ENCODE data around the gene MPDU1. TPM values are rescaled to one million over a fixed set of nuclear protein-coding genes. Genes with fewer than 3 reads are reported as not detected.
"Not testable (repeated sequence)": the region's sequence is repeated elsewhere in the genome, so short reads cannot be mapped to it uniquely, and the experiment has no call there.

Gene MPDU1
- total RNA-seq, 2 experiments from 2014 or later, result 50.9 to 51.4 TPM

DNA sequence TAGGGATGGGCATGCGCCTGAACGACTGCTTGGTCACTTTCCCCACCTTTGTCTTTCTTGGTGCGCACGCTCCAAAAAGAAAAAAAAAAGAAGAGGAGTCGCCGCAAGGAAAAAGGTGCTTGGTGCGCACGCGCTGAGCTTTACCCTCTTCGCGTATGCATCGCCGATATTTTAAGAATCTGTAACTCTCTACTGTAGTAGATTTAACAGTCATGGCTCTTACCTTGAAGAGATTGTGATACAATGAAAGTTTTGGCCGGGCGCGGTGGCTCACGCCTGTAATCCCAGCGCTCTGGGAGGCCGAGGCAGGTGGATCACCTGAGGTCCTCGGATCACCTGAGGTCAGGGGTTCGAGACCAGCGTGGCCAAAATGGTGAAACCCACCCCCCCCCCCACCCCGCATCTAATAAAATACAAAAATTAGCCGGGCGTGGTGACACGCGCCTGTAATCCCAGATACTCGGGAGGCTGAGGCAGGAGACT lies 31.7 kb downstream of the MPDU1 start:
- CTCF ChIA-PET, result interaction anchor here (0.8 to 1.4 kb wide), 12 partner anchors 9 to 291 kb away, joined by 3 to 13 read pairs (median 4); partner anchors contain the start of genes MPDU1, SAT2, SOX15 and TP53
- ATAC-seq, result no peak
- DNase-seq, result no peak
- no peaks in the 10 kb centered on the region for H3K9me3 Mint-ChIP-seq
- TF ChIP-seq, protein P1, sequence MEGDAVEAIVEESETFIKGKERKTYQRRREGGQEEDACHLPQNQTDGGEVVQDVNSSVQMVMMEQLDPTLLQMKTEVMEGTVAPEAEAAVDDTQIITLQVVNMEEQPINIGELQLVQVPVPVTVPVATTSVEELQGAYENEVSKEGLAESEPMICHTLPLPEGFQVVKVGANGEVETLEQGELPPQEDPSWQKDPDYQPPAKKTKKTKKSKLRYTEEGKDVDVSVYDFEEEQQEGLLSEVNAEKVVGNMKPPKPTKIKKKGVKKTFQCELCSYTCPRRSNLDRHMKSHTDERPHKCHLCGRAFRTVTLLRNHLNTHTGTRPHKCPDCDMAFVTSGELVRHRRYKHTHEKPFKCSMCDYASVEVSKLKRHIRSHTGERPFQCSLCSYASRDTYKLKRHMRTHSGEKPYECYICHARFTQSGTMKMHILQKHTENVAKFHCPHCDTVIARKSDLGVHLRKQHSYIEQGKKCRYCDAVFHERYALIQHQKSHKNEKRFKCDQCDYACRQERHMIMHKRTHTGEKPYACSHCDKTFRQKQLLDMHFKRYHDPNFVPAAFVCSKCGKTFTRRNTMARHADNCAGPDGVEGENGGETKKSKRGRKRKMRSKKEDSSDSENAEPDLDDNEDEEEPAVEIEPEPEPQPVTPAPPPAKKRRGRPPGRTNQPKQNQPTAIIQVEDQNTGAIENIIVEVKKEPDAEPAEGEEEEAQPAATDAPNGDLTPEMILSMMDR (IDR thresholded peaks at IDR 0.05), result no peak
- intact Hi-C loops (cut with micrococcal nuclease), result no loop called here
- POLR2A ChIA-PET, result interaction anchor here (0.7 to 2.9 kb wide), 9 partner anchors 12 to 231 kb away, joined by 3 to 23 read pairs (median 6); partner anchors contain the start of genes CD68, MPDU1, SAT2 and TP53
- H3K4me3 Mint-ChIP-seq, result peak overlapping the region; percentile 90
- H3K36me3 Mint-ChIP-seq (ENCODE audit: low read depth), result peaks cover 7% of the 10 kb centered on the region
- peaks cover 28% of the 10 kb centered on the region for H3K4me1 Mint-ChIP-seq (ENCODE audit: low read depth)
- H3K27me3 Mint-ChIP-seq, result no peaks in the 10 kb centered on the region
- peak overlapping the region; percentile 89 for H3K27ac Mint-ChIP-seq

DNA sequence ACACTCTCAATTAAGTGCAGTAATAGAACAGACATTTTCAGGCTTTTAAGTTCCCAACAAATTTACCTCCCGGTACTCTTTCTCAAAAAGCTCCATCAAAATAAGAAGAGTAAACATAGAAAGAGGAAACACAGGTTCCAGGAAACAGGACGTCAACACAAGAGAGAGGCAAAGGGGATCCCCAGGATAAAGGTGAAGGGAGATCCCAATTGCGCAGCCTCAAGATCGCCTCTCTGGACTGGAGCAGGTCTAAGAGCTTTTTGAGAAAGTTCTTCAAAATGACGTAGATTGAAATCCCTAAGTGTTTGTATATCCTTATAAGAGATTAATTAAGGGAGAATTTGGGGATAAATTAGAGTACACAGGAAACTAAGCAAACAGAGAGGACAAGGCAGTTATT lies 35.0 kb downstream of the MPDU1 start:
- Mint-ChIP-seq H3K27me3 (no peaks in the 10 kb centered on the region), H3K9me3 (no peaks in the 10 kb centered on the region), H3K4me3 (no peak overlapping the region), H3K4me1 (ENCODE audit: low read depth) (peaks cover 2% of the 10 kb centered on the region), H3K27ac (no peak overlapping the region), H3K36me3 (ENCODE audit: low read depth) (peaks cover 2% of the 10 kb centered on the region)
- intact Hi-C loops (cut with micrococcal nuclease), result no loop called here
- CTCF ChIA-PET, result interaction anchor here (0.8 to 1.3 kb wide), 3 partner anchors 9 to 14 kb away, joined by 3 to 5 read pairs (median 3); partner anchors contain the start of gene SAT2
- TF ChIP-seq, protein P1 (IDR thresholded peaks at IDR 0.05), result no peak
- DNase-seq (no peak), ATAC-seq (no peak)
- POLR2A ChIA-PET, result interaction anchor here (0.9 to 3.1 kb wide), 2 partner anchors 8 to 69 kb away, joined by 4 to 10 read pairs; partner anchors contain the start of genes TP53 and WRAP53

DNA sequence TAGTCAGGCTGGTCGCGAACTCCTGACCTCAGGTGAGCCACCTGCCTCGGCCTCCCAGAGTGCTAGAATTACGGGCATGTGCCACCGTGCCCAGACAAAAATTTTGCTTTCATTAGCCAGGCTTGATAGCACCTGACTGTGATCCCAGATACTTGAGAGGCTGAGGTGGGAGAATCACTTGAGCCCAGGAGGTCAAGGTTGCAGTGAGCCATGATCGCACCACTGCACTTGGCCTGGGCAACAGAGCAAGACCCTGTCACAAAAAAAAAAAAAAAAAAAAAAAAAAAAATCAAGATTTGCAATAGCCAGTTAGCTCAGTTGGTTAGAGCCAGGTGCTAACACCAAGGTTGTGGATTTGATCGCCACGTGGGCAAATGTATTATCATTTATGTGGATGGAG lies 37.2 kb downstream of the MPDU1 start:
- Mint-ChIP-seq H3K4me1 (ENCODE audit: low read depth) (no peaks in the 10 kb centered on the region), H3K27ac (no peak overlapping the region), H3K27me3 (no peaks in the 10 kb centered on the region), H3K9me3 (no peaks in the 10 kb centered on the region), H3K4me3 (no peak overlapping the region), H3K36me3 (ENCODE audit: low read depth) (no peaks in the 10 kb centered on the region)
- ChIA-PET POLR2A (interaction anchor here (1.0 to 3.1 kb wide), 2 partner anchors 67 to 627 kb away, joined by 3 to 10 read pairs; partner anchors contain the start of genes CTC1, TP53 and WRAP53), CTCF (interaction anchor here (0.6 to 1.8 kb wide), 2 partner anchors 52 to 67 kb away, joined by 3 to 6 read pairs; partner anchors contain the start of gene WRAP53)
- ATAC-seq (no peak), DNase-seq (no peak)
- intact Hi-C loops (cut with micrococcal nuclease), result no loop called here
- TF ChIP-seq, protein P1 (IDR thresholded peaks at IDR 0.05), result no peak

DNA sequence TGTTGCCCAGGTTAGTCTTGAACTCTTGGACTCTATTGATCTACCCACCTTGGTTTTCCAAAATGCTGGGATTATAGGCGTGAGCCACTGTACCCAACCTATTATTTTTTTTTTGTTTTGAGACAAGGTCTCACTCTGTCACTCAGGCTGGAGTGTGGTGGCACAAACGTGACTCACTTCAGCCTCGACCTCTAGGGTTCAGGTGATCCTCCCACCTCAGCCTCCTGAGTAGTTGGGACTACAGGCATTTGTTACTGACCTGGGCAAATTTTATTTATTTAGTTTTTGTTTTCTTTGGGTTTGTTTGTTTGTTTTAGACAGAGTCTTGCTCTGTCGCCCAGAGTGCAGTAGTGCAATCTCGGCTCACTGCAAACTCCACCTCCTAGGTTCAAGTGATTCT lies 40.0 kb downstream of the MPDU1 start:
- ChIA-PET POLR2A (no interaction called here), CTCF (no interaction called here)
- DNase-seq, result no peak
- intact Hi-C loops (cut with micrococcal nuclease), result no loop called here
- TF ChIP-seq, protein P1 (IDR thresholded peaks at IDR 0.05), result no peak
- no peaks in the 10 kb centered on the region for H3K27me3 Mint-ChIP-seq
- no peak overlapping the region for H3K4me3 Mint-ChIP-seq
- no peaks in the 10 kb centered on the region for H3K9me3 Mint-ChIP-seq
- no peak for ATAC-seq
- no peaks in the 10 kb centered on the region for H3K36me3 Mint-ChIP-seq (ENCODE audit: low read depth)
- H3K4me1 Mint-ChIP-seq (ENCODE audit: low read depth), result peaks cover 10% of the 10 kb centered on the region
- H3K27ac Mint-ChIP-seq, result no peak overlapping the region

DNA sequence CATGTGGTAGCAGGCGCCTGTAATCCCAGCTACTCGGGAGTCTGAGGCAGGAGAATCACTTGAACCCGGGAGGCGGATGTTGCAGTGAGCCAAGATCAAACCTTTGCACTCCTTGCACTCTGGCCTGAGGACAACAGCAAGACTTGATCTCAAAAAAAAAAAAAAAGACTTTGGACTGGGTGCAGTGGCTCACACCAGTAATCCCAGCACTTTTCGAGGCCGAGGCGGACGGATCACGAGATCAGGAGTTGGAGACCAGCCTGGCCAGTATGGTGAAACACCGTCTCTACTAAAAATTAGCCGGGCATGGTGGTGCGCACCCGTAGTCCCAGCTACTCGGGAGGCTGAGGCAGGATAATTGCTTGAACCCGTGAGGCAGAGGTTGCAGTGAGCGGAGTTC lies 42.1 kb downstream of the MPDU1 start:
- H3K9me3 Mint-ChIP-seq; H3K4me3 Mint-ChIP-seq; H3K36me3 Mint-ChIP-seq (ENCODE audit: low read depth); ATAC-seq; H3K27ac Mint-ChIP-seq; intact Hi-C loops (cut with micrococcal nuclease); H3K27me3 Mint-ChIP-seq; DNase-seq: not testable (repeated sequence)
- POLR2A ChIA-PET, result interaction anchor here (2.5 to 4.7 kb wide), 2 partner anchors 11 to 62 kb away, joined by 15 to 41 read pairs; partner anchors contain the start of genes FXR2, TP53 and WRAP53
- H3K4me1 Mint-ChIP-seq (ENCODE audit: low read depth), result peaks cover 10% of the 10 kb centered on the region
- CTCF ChIA-PET, result interaction anchor here (1.6 to 2.0 kb wide), 2 partner anchors 47 to 61 kb away, joined by 5 to 6 read pairs; partner anchors contain the start of gene TP53

All from activated CD8-positive, alpha-beta T cell treated with anti-CD3 and anti-CD28 coated beads for 36 hours (primary cell).